ENCODE results near the gene EXO1.

DNA sequence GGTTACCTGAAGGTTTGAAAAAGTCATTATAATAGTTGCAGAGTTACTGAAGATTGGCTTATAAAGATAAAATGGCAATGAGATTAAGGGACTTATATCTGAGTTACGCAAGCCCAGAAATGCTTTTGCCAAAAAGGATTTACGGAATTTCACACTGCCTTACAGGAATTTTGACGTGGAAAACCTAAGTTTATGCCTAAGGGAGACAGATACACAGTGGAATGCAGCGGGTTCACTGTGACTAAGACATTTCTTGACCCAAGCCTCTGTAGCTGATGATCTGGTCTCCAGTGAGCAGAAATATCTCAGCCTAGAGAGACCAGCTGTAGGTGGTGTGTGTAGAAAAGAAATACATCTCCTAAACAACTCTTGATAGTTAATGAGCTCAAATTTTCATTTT lies 10.1 kb upstream of the EXO1 start:
- TF ChIP-seq CTCF (IDR thresholded peaks at IDR 0.05) (no peak), POLR2A (IDR thresholded peaks at IDR 0.05) (no peak), EP300 (IDR thresholded peaks at IDR 0.05) (no peak)
